ENCODE measurements around the gene STAG1. TPM values are rescaled to one million over a fixed set of nuclear protein-coding genes. Genes with fewer than 3 reads are reported as not detected.

Gene STAG1
- total RNA-seq, 1 experiment from 2014 or later = 34.3 TPM

DNA sequence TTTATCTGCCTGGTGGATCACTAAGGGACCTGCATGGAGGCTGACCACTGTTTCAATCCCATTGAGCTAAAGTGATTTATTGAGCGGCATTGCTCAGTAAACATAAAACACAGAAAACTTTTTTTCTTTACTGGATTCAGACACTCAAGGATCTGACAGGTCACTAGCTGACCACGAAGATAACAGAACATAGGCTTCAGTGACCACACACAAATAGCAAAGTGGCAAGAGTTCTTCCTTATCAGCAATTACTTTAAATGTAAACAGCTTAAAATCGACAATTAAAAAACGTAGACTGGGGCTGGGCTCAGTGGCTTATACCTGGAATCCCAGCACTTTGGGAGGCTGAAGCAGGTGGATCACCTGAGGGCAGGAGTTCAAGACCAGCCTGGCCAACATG is 48.7 kb downstream of the STAG1 start:
- Histone ChIP-seq H3K4me3 (no peak overlapping the region), H3K36me3 (peaks cover 5% of the 10 kb centered on the region), H3K27me3 (no peaks in the 10 kb centered on the region), H3K27ac (no peak overlapping the region), H3K9me3 (replicated peaks) (no peaks in the 10 kb centered on the region), H3K4me1 (no peaks in the 10 kb centered on the region)
- no peak for DNase-seq

- Histone ChIP-seq H3K36me3 (peaks cover 3% of the 10 kb centered on the region), H3K9me3 (replicated peaks) (peaks cover 2% of the 10 kb centered on the region; the same call in 1 of the 2 replicates), H3K27me3 (no peaks in the 10 kb centered on the region), H3K27ac (no peak overlapping the region), H3K4me3 (no peak overlapping the region), H3K4me1 (no peaks in the 10 kb centered on the region)
- DNase-seq = no peak
Measured at GRCh38 chr3:136699271-136699828, 52.8 kb downstream of the STAG1 start.

DNA sequence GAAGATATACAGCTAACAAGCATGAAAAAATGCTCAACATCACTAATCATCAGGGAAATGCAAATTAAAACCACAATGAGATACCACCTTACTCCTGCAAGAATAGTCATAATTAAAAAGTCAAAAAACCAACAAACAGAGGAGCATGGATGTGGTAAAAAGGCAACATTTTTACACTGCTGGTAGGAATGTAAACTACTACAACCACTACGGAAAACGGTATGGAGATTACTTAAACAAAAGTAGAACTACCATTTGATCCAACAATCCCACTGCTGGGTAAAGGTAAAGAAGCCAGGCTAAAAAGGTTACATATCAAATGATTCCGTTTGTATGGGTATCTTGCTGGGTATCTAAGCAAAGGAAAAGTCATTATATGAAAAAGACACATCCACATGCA is 53.8 kb downstream of the STAG1 start:
- no peaks in the 10 kb centered on the region for H3K4me1 ChIP-seq
- H3K9me3 ChIP-seq (replicated peaks) = peaks cover 2% of the 10 kb centered on the region; the same call in 1 of the 2 replicates
- no peak overlapping the region for H3K4me3 ChIP-seq
- H3K27me3 ChIP-seq = no peaks in the 10 kb centered on the region
- no peak overlapping the region for H3K27ac ChIP-seq
- DNase-seq = no peak
- no peaks in the 10 kb centered on the region; the same call in 1 of the 2 replicates for H3K36me3 ChIP-seq

DNA sequence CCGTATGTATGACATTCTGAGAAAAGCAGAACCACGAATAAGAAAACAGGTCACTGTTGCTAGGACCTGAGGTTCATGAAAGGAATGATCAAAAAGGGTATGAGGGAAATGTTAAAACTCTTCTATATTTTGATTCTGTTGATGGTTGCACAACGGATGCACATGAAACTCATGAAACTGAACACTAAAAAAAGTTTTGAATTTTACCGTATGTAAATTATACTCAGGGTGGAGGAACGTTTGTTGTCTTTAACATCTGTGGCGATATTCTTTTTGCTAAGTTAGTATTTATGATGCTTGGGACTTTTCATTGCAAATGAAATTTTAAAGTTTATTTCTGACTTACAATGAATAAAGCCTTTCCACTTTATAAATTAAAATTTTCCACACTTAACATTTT is 55.4 kb downstream of the STAG1 start:
- no peak for DNase-seq
- H3K4me3 ChIP-seq = no peak overlapping the region
- no peaks in the 10 kb centered on the region; the same call in 1 of the 2 replicates for H3K36me3 ChIP-seq
- no peak overlapping the region for H3K27ac ChIP-seq
- no peaks in the 10 kb centered on the region for H3K4me1 ChIP-seq
- peaks cover 7% of the 10 kb centered on the region; the same call in 1 of the 2 replicates for H3K9me3 ChIP-seq (replicated peaks)
- H3K27me3 ChIP-seq = no peaks in the 10 kb centered on the region

DNA sequence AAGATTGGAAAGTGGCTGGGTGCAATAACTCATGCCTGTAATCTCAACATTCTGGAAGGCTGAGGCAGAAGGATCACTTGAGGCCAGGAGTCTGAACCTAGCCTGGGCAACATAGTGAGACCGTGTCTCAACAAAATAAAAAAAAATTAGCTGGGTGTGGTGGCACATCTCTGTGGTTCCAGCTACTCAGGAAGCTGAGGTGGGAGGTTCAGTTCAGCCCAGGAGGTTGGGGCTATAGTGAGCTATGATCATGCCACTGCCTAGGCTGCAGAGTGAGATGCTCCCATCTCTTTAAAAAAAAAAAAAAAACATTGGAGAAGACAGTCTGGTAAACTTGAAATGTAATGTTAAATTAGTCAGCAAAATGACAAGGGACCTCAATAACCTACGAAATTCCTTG is 57.9 kb downstream of the STAG1 start:
- Histone ChIP-seq H3K27me3 (no peaks in the 10 kb centered on the region), H3K4me3 (no peak overlapping the region), H3K27ac (no peak overlapping the region), H3K9me3 (replicated peaks) (peaks cover 7% of the 10 kb centered on the region; the same call in 1 of the 2 replicates), H3K36me3 (no peaks in the 10 kb centered on the region; the same call in 1 of the 2 replicates), H3K4me1 (no peaks in the 10 kb centered on the region)
- DNase-seq = no peak

GRCh38 chr3:136690599-136690998 is 61.6 kb downstream of the STAG1 start:
- DNase-seq = no peak
- no peaks in the 10 kb centered on the region for H3K27me3 ChIP-seq
- H3K36me3 ChIP-seq = no peaks in the 10 kb centered on the region; the same call in 1 of the 2 replicates

GRCh38 chr3:136685882-136686281 is 66.3 kb downstream of the STAG1 start:
- no peak overlapping the region for H3K4me3 ChIP-seq
- H3K4me1 ChIP-seq = no peaks in the 10 kb centered on the region
- H3K27ac ChIP-seq = no peak overlapping the region
- H3K36me3 ChIP-seq = no peaks in the 10 kb centered on the region; the same call in none of the 2 replicates
- DNase-seq = no peak
- no peaks in the 10 kb centered on the region for H3K27me3 ChIP-seq
- 0 out of 2 replicates have a peak, but pooled peaks cover 3% of the 10 kb centered on the region for H3K9me3 ChIP-seq (replicated peaks)

More at GRCh38 chr3:136690599-136690998, 61.6 kb downstream of the STAG1 start:
- no peak overlapping the region for H3K4me3 ChIP-seq
- peaks cover 4% of the 10 kb centered on the region; the same call in 1 of the 2 replicates for H3K9me3 ChIP-seq (replicated peaks)
- H3K27ac ChIP-seq = no peak overlapping the region
- H3K4me1 ChIP-seq = no peaks in the 10 kb centered on the region

GRCh38 chr3:136682740-136683312 is 69.4 kb downstream of the STAG1 start:
- DNase-seq = no peak
- H3K27me3 ChIP-seq = no peaks in the 10 kb centered on the region
- no peak overlapping the region for H3K4me3 ChIP-seq
- H3K36me3 ChIP-seq = no peaks in the 10 kb centered on the region; the same call in 1 of the 2 replicates
- no peak overlapping the region for H3K27ac ChIP-seq
- 0 out of 2 replicates have a peak, but pooled peaks cover 3% of the 10 kb centered on the region for H3K9me3 ChIP-seq (replicated peaks)
- H3K4me1 ChIP-seq = no peaks in the 10 kb centered on the region

DNA sequence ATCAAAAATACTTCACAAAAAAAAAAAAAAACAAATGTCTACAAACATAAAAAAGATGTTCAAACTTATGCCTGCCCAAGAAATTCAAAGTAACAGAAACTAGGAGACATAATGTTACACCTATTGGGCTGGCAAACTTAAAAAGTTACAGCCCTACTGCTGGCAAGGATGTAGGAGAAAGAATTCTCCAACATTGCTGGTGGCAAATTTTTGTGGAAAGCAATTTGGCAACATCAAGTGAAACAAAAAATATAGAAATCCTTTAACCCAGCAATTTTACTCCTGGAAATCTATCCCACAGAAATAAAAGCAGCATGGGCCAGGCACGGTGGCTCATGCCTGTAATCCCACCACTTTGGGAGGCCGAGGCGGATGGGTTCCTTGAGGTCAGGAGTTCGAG is 73.2 kb downstream of the STAG1 start:
- H3K27ac ChIP-seq = no peak overlapping the region
- 0 out of 2 replicates have a peak, but pooled peaks cover 3% of the 10 kb centered on the region for H3K9me3 ChIP-seq (replicated peaks)
- no peaks in the 10 kb centered on the region for H3K36me3 ChIP-seq
- H3K4me3 ChIP-seq = no peak overlapping the region
- DNase-seq = no peak
- H3K4me1 ChIP-seq = no peaks in the 10 kb centered on the region
- H3K27me3 ChIP-seq = no peaks in the 10 kb centered on the region

GRCh38 chr3:136676009-136676408 is 76.2 kb downstream of the STAG1 start:
- Histone ChIP-seq H3K36me3 (no peaks in the 10 kb centered on the region), H3K4me3 (no peak overlapping the region), H3K4me1 (no peaks in the 10 kb centered on the region), H3K9me3 (replicated peaks) (no peaks in the 10 kb centered on the region), H3K27ac (no peak overlapping the region), H3K27me3 (no peaks in the 10 kb centered on the region)
- DNase-seq = no peak

DNA sequence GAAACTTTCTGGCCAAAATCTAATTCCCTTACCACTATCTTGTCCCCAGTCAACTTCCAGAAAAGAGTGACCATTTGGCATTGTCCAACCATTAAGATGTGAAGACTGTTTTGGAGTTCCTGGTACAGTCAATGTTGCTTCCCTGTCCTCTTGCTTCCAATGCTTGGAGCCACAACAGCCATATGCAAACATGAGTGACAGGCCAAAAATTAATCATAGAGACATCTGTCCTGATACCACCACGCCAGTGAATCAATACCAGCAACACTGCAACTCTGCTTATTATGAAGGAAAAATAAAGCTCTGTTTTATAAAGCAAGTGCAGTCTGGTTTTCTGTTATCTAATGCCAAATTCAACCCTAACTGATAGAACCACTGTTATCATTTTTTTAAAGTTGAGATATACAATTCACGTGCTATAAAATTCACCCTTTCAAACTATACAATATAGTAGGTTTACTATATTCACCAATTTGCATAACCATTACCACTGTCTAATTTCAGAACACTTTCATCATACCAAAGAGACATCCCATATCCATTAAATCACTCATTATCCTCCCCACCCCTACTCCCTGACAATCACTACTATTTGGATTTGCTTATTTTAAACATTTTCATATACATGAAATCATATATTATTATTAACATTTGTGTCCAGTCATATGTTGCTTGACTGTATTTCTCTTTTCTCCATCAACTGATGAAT is 76.9 kb downstream of the STAG1 start:
- Histone ChIP-seq H3K4me3 (no peak overlapping the region), H3K36me3 (no peaks in the 10 kb centered on the region), H3K9me3 (replicated peaks) (no peaks in the 10 kb centered on the region), H3K27me3 (no peaks in the 10 kb centered on the region), H3K27ac (no peak overlapping the region), H3K4me1 (no peaks in the 10 kb centered on the region)
- no peak for DNase-seq

DNA sequence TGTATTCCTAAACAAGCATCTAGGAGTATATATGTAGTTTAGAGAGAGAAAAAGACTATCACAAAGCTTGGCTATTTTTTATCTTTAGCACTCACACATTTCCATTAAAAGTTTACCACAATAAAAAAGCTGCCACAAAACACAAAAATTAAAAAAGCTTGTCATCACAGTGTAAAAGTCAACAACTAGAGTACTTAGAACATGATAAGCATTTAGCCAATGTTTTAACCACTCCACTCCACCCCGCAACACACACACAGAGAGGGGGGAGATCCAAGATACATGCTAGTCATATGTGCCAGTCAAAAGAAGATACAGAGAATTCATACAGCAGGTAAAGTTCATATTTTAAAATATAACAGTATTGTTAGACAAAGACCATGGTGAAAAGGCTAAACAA is 79.7 kb downstream of the STAG1 start:
- Histone ChIP-seq H3K9me3 (replicated peaks) (no peaks in the 10 kb centered on the region), H3K27ac (no peak overlapping the region), H3K4me3 (no peak overlapping the region), H3K27me3 (no peaks in the 10 kb centered on the region), H3K4me1 (no peaks in the 10 kb centered on the region), H3K36me3 (no peaks in the 10 kb centered on the region)
- DNase-seq = no peak

GRCh38 chr3:136671921-136672320 is 80.3 kb downstream of the STAG1 start:
- H3K9me3 ChIP-seq (replicated peaks) = no peaks in the 10 kb centered on the region
- no peaks in the 10 kb centered on the region for H3K4me1 ChIP-seq
- no peak overlapping the region for H3K4me3 ChIP-seq
- no peak for DNase-seq
- H3K36me3 ChIP-seq = no peaks in the 10 kb centered on the region; the same call in 1 of the 2 replicates
- no peaks in the 10 kb centered on the region for H3K27me3 ChIP-seq
- no peak overlapping the region for H3K27ac ChIP-seq

DNA sequence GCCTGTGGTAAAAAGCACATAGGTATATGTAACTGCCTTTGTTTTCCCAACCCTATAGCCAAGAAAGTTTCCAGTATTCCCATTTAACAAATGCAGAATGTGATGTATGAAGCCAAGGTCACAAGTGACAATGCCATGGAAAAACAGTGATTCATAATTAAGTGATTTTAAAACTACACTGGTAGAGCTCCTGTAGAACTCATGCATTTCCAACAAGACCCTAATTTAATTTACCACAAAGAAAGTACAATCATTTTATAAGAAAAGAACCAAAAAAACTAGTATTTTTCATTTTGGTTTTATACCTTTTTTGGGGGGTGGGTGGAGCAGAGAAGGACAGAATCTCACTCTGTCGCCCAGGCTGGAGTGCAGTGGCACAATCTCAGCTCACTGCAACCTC is 82.0 kb downstream of the STAG1 start:
- no peaks in the 10 kb centered on the region; the same call in 1 of the 2 replicates for H3K36me3 ChIP-seq
- no peak overlapping the region for H3K27ac ChIP-seq
- H3K27me3 ChIP-seq = no peaks in the 10 kb centered on the region
- peaks cover 1% of the 10 kb centered on the region for H3K4me1 ChIP-seq
- H3K9me3 ChIP-seq (replicated peaks) = no peaks in the 10 kb centered on the region
- H3K4me3 ChIP-seq = no peak overlapping the region
- no peak for DNase-seq

- Histone ChIP-seq H3K27me3 (no peaks in the 10 kb centered on the region), H3K4me1 (peaks cover 6% of the 10 kb centered on the region), H3K9me3 (replicated peaks) (no peaks in the 10 kb centered on the region), H3K36me3 (no peaks in the 10 kb centered on the region; the same call in 1 of the 2 replicates), H3K4me3 (no peak overlapping the region), H3K27ac (no peak overlapping the region)
- no peak for DNase-seq
Measured at GRCh38 chr3:136667081-136667480, 85.1 kb downstream of the STAG1 start.
